Measurements from ENCODE around the gene UPF2.

Gene UPF2

DNA sequence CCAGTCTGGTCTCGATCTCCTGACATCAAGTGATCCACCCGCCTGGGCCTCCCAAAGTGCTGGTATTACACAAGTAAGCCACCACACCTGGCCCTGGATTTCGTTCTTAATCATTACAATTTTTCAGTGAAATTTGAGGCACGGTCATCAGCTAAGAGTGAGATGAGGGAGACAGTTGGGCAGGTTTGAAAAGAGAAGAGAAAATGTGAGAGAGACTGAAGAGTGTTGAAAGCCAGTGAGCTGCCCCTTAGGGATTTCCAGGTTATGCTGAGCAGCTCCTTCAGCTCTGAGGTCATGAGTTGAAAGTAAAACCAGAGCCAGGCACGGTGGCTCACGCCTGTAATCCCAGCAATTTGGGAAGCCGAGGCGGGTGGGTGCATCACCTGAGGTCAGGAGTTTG lies 5.9 kb upstream of the UPF2 start:
- DNase-seq (ENCODE audit: low read depth, low spot score) = no peak
- no peak overlapping the region for H3K4me3 ChIP-seq (ENCODE audit: low read depth, low read length)
- TF ChIP-seq, protein P1, sequence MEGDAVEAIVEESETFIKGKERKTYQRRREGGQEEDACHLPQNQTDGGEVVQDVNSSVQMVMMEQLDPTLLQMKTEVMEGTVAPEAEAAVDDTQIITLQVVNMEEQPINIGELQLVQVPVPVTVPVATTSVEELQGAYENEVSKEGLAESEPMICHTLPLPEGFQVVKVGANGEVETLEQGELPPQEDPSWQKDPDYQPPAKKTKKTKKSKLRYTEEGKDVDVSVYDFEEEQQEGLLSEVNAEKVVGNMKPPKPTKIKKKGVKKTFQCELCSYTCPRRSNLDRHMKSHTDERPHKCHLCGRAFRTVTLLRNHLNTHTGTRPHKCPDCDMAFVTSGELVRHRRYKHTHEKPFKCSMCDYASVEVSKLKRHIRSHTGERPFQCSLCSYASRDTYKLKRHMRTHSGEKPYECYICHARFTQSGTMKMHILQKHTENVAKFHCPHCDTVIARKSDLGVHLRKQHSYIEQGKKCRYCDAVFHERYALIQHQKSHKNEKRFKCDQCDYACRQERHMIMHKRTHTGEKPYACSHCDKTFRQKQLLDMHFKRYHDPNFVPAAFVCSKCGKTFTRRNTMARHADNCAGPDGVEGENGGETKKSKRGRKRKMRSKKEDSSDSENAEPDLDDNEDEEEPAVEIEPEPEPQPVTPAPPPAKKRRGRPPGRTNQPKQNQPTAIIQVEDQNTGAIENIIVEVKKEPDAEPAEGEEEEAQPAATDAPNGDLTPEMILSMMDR (IDR thresholded peaks at IDR 0.05; ENCODE audit: insufficient read depth, low read length, missing control alignments) = no peak
- CTCF ChIA-PET = no interaction called here
- POLR2A ChIA-PET = no interaction called here

DNA sequence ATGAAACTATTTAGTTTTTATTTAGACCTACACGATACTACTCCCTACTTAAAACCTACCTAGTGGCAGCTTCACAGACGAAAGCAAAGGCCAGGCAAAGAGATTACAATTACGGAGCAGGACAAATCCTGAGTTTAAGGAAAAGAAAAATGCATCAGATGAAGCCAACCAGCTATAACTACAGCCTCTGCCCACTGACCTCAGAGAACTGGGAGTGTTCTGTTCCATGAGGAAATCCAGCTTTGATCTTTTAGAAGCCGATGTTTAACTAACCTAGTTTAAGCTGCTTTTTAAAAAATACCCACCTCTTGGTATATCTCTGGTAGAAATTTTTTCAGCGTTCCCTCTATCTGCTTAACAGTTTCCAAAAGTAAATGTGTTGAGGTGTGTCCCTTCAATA lies 3.0 kb upstream of the UPF2 start:
- CTCF ChIA-PET = interaction anchor here (1.5 kb wide), 1 partner anchor 10 kb away, joined by 3 read pairs; no protein-coding TSS in a partner anchor
- TF ChIP-seq, protein P1 (IDR thresholded peaks at IDR 0.05; ENCODE audit: insufficient read depth, low read length, missing control alignments) = no peak
- POLR2A ChIA-PET = interaction anchor here (0.5 kb wide), 1 partner anchor 24 kb away, joined by 4 read pairs; no protein-coding TSS in a partner anchor
- DNase-seq (ENCODE audit: low read depth, low spot score) = no peak
- no peak overlapping the region for H3K4me3 ChIP-seq (ENCODE audit: low read depth, low read length)

DNA sequence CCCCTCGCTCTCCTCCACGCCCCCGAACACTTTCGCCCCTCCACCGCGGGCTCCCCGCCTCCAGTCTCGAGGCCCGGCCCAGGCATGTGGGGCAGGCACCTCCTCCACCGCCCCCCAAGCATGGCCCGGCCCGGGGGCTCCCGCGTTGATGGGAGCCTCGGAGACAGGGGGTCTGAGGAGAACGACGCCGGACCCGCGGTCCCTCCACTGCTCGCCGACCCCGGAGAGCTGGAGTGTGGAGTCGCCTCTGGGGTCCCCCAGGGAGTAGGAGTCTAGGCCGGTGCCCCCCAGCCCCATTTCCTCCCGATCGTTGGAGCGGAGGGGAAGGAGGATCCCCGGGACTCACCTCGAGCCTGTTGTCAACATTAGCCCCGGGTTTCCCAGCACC lies 206 bp downstream of the UPF2 start:
- ChIA-PET POLR2A (interaction anchor here (0.5 to 1.0 kb wide), 2 partner anchors 377 to 1049 kb away, joined by 3 read pairs; no protein-coding TSS in a partner anchor), CTCF (interaction anchor here (1.0 to 1.6 kb wide), 3 partner anchors 56 to 88 kb away, joined by 3 to 4 read pairs (median 3); no protein-coding TSS in a partner anchor)
- TF ChIP-seq, protein P1 (IDR thresholded peaks at IDR 0.05; ENCODE audit: insufficient read depth, low read length, missing control alignments) = no peak
- H3K4me3 ChIP-seq (ENCODE audit: low read depth, low read length) = peak overlapping the region; percentile 95
- DNase-seq (ENCODE audit: low read depth, low spot score) = no peak

DNA sequence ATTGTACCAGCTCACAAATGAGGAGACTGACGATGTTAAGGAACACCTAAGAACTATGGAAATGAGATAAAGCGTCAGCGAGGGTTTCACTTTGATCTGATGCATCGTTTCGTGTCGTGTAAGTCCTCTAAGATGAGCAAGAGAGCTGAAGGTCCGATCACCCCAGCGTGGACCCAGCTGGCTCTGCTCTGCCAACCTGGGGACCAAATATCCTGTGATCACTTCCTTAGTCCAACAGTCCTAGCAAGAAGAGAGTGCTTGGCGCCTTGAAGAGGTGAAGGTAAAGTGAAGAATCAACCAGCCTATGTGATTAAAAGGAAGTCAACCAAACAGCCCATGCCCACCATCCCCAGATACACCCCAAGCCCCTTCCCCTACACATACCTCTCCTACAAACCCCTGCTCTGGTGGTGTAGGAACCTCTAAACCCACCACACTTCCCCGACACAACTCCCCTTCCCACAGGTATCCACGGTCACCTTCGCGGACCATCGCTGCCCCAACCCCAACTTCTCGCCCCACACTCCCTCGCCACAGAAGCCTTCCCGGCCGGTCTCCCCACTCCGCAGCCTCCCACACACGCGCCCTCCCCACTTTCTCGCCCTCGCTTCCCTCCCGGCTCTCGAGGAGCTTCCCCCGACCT lies 722 bp downstream of the UPF2 start:
- DNase-seq (ENCODE audit: low read depth, low spot score) = no peak
- CTCF ChIA-PET = interaction anchor here (1.0 to 1.6 kb wide), 2 partner anchors 55 to 88 kb away, joined by 3 to 4 read pairs; no protein-coding TSS in a partner anchor
- TF ChIP-seq, protein P1 (IDR thresholded peaks at IDR 0.05; ENCODE audit: insufficient read depth, low read length, missing control alignments) = no peak
- H3K4me3 ChIP-seq (ENCODE audit: low read depth, low read length) = peak overlapping the region; percentile 95
- POLR2A ChIA-PET = interaction anchor here (0.5 kb wide), 1 partner anchor 378 kb away, joined by 3 read pairs; no protein-coding TSS in a partner anchor

DNA sequence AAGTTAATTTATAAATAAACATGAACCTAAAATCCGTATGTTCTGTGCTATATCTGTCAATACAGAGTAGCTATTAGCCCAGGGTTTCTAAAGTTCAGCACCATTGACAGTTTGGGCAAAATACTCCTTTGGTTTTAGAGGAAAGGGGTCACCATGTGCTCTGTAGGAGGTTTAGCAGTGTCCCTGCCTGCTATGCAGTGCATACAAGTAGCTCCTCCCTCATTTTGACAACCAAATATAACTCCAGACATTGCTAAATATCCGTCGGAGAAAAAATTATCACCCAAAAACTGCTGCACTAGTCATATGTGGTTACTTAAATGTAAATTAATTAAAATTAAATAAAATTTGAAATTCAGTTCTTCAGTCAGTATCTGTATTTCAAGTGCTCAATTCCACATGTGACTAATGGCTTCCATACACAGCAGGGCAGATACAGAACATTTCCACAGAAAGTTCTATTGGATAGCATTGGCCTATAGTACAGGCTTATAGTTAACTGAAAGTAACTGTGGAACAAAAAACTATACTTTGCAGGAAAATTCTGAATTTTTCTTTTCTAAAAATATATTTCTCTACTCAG lies 6.4 kb downstream of the UPF2 start:
- ChIA-PET CTCF (interaction anchor here (1.6 to 3.6 kb wide), 2 partner anchors 10 to 50 kb away, joined by 5 to 12 read pairs; no protein-coding TSS in a partner anchor), POLR2A (no interaction called here)
- DNase-seq (ENCODE audit: low read depth, low spot score) = no peak
- no peak overlapping the region for H3K4me3 ChIP-seq (ENCODE audit: low read depth, low read length)
- TF ChIP-seq, protein P1 (IDR thresholded peaks at IDR 0.05; ENCODE audit: insufficient read depth, low read length, missing control alignments) = no peak

DNA sequence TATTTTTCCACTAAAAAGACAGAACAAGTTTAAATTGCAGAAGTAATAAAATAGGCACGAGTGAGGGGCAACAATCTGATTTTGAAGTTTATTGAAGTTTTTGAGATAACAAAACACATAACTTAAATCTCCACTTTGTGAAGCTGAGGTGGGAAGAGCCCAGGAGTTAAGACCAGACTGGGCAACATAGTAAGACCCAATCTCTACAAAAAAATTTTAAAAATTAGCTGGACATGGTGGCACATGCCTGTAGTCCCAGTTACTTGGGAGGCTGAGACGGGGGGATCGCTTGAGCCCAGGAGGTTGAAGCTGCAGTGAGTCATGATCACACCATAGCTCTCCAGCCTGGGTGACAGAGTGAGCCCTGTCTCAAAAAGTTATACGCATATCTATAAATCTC lies 11.2 kb downstream of the UPF2 start:
- TF ChIP-seq, protein P1 (IDR thresholded peaks at IDR 0.05; ENCODE audit: insufficient read depth, low read length, missing control alignments) = no peak
- ChIA-PET POLR2A (no interaction called here), CTCF (no interaction called here)
- H3K4me3 ChIP-seq (ENCODE audit: low read depth, low read length) = no peak overlapping the region
- no peak for DNase-seq (ENCODE audit: low read depth, low spot score)
